Neural cell (in vitro differentiated cells): ENCODE measurements around the gene TNS1. TPM values are rescaled to one million over a fixed set of nuclear protein-coding genes. Genes with fewer than 3 reads are reported as not detected.

Source experiments
- H2AFZ ChIP-seq: fragments of 200-600, 300-800 bp; sonication (generic), shearing (Covaris generic); 2 replicates; pipeline ENCODE4 v1.6.0; 2014; ENCODE audit warnings: low read depth, mild to moderate bottlenecking, antibody characterized with exemption, low read length, moderate library complexity
- H3F3A ChIP-seq: fragments of 200-600 bp; shearing (Covaris generic); 2 replicates; pipeline ENCODE4 v1.6.1; 2016; ENCODE audit warnings: mild to moderate bottlenecking, moderate library complexity, mixed read lengths, antibody characterized with exemption, low read length; ENCODE audit not compliant: insufficient read depth, poor library complexity, severe bottlenecking
- H3K27ac ChIP-seq: fragments of 200-600, 300-800 bp; sonication (generic), shearing (Covaris generic); 2 replicates; pipeline ENCODE4 v1.5.1; 2014; ENCODE audit warnings: mild to moderate bottlenecking, low read length, moderate library complexity
- H3K27me3 ChIP-seq: fragments of 300-800, 200-600 bp; sonication (generic), shearing (Covaris generic); 2 replicates; pipeline ENCODE4 v1.6.0; 2014; ENCODE audit warnings: mild to moderate bottlenecking, low read depth, low read length, moderate library complexity; ENCODE audit not compliant: insufficient read depth
- H3K36me3 ChIP-seq: fragments of 300-800, 200-600 bp; sonication (generic), shearing (Covaris generic); 2 replicates; pipeline ENCODE4 v1.5.1; 2014; ENCODE audit warnings: mild to moderate bottlenecking, antibody characterized with exemption, low read length, moderate library complexity; ENCODE audit not compliant: insufficient read depth
- H3K4me2 ChIP-seq: fragments of 300-800, 200-600 bp; sonication (generic), shearing (Covaris generic); 2 replicates; pipeline ENCODE4 v1.6.0; 2014; ENCODE audit warnings: mild to moderate bottlenecking, low read length
- H3K4me3 ChIP-seq: fragments of 300-800, 200-600 bp; sonication (generic), shearing (Covaris generic); 2 replicates; pipeline ENCODE4 v1.5.1; 2014; ENCODE audit warnings: mild to moderate bottlenecking, low read length, moderate library complexity
- H3K79me2 ChIP-seq: fragments of 200-600 bp; shearing (Covaris generic); replicated peaks from 2 replicates; pipeline ENCODE4 v1.6.0; 2014; ENCODE audit warnings: mild to moderate bottlenecking, low read length, moderate library complexity; ENCODE audit not compliant: insufficient read depth
- H3K9ac ChIP-seq: fragments of 300-800, 200-600 bp; sonication (generic), shearing (Covaris generic); 2 replicates; pipeline ENCODE4 v1.6.1; 2016; ENCODE audit warnings: mild to moderate bottlenecking, low read length, mixed read lengths
- H3K9me2 ChIP-seq: fragments of 200-600 bp; shearing (Covaris generic); 2 replicates; pipeline ENCODE4 v1.6.1; 2016; ENCODE audit warnings: mild to moderate bottlenecking, low read length, mixed read lengths; ENCODE audit not compliant: insufficient read depth
- H3K9me3 ChIP-seq: fragments of 200-600, 300-800 bp; sonication (generic), shearing (Covaris generic); 2 replicates; pipeline ENCODE4 v1.6.1; 2016; ENCODE audit warnings: mild to moderate bottlenecking, mixed run types, low read length, moderate library complexity, mixed read lengths
- H4K20me1 ChIP-seq: fragments of 200-600 bp; shearing (Covaris generic); 2 replicates; pipeline ENCODE4 v1.6.1; 2016; ENCODE audit warnings: mild to moderate bottlenecking, mixed run types; ENCODE audit not compliant: insufficient read depth
- CTCF ChIP-seq: fragments of 450-650 bp; IDR thresholded peaks from 2 replicates; pipeline ENCODE4 v1.5.1; 2014; ENCODE audit warnings: antibody characterized with exemption, mild to moderate bottlenecking, moderate library complexity; ENCODE audit not compliant: poor library complexity, severe bottlenecking
- EP300 ChIP-seq: fragments of 450-650 bp; conservative IDR thresholded peaks from 2 replicates; pipeline ENCODE4 v1.6.1; 2014; ENCODE audit warnings: antibody characterized with exemption, mild to moderate bottlenecking, moderate library complexity; ENCODE audit not compliant: poor library complexity, severe bottlenecking
- EZH2 ChIP-seq: fragments of 200-600, 300-800 bp; shearing (Covaris generic), sonication (generic); IDR thresholded peaks from 2 replicates; pipeline ENCODE4 v1.6.1; 2014; ENCODE audit warnings: antibody characterized with exemption, low read length, borderline replicate concordance, mild to moderate bottlenecking; ENCODE audit not compliant: insufficient read depth, poor library complexity, severe bottlenecking
- MXI1 ChIP-seq: fragments of 450-650 bp; conservative IDR thresholded peaks from 2 replicates; pipeline ENCODE4 v1.6.1; 2014; ENCODE audit warnings: antibody characterized with exemption, mild to moderate bottlenecking; ENCODE audit not compliant: poor library complexity, severe bottlenecking
- POLR2AphosphoS5 ChIP-seq: IDR thresholded peaks from 2 replicates; pipeline ENCODE4 v1.6.1; 2012
- RAD21 ChIP-seq: fragments of 450-650 bp; conservative IDR thresholded peaks from 2 replicates; pipeline ENCODE4 v1.6.1; 2014; ENCODE audit warnings: antibody characterized with exemption, mild to moderate bottlenecking, moderate library complexity
- REST ChIP-seq: IDR thresholded peaks from 2 replicates; pipeline ENCODE4 v1.6.1; 2012; ENCODE audit warnings: borderline replicate concordance
- SMC3 ChIP-seq: fragments of 450-650 bp; conservative IDR thresholded peaks from 2 replicates; pipeline ENCODE4 v1.6.1; 2014; ENCODE audit warnings: antibody characterized with exemption, mild to moderate bottlenecking, moderate library complexity; ENCODE audit not compliant: poor library complexity
- TAF1 ChIP-seq: IDR thresholded peaks from 2 replicates; pipeline ENCODE4 v1.6.1; 2012; ENCODE audit warnings: low read depth
- polyA plus RNA-seq: library from polyadenylated mRNA; depleted of rRNA; stranded (reverse); fragments of >200 nt; gene quantifications from 2 replicates; pipeline ENCODE4 v1.2.3, GENCODE V29; 2014

Gene TNS1
- polyA plus RNA-seq, 1 donor from 2014 or later, result 1.5 TPM

GRCh38 chr2:217951091-217951490, 51.7 kb downstream of the TNS1 start:
- H2AFZ ChIP-seq, result no peak overlapping the region
- no peaks in the 10 kb centered on the region for H4K20me1 ChIP-seq
- H3K9me2 ChIP-seq, result no peaks in the 10 kb centered on the region
- no peaks in the 10 kb centered on the region for H3K79me2 ChIP-seq
- H3K4me3 ChIP-seq, result no peak overlapping the region
- H3K27me3 ChIP-seq, result no peaks in the 10 kb centered on the region
- no peak overlapping the region for H3K4me2 ChIP-seq
- no peaks in the 10 kb centered on the region for H3K36me3 ChIP-seq
- H3K9me3 ChIP-seq, result no peaks in the 10 kb centered on the region
- H3K9ac ChIP-seq, result no peak overlapping the region
- H3F3A ChIP-seq, result no peaks in the 10 kb centered on the region
- TF ChIP-seq REST, result no peak
- TF ChIP-seq SMC3, result no peak
- no peak for TF ChIP-seq RAD21
- no peak overlapping the region for H3K27ac ChIP-seq

- TF ChIP-seq RAD21 (no peak), EZH2 (no peak), MXI1 (no peak), CTCF (no peak), TAF1 (no peak), REST (no peak), EP300 (no peak), POLR2AphosphoS5 (no peak), SMC3 (no peak)
- no peaks in the 10 kb centered on the region for H3K79me2 ChIP-seq
- no peak overlapping the region for H3K9ac ChIP-seq
- no peaks in the 10 kb centered on the region for H3F3A ChIP-seq
- H2AFZ ChIP-seq, result no peak overlapping the region
- no peak overlapping the region for H3K27ac ChIP-seq
- H3K27me3 ChIP-seq, result no peaks in the 10 kb centered on the region
- H4K20me1 ChIP-seq, result no peaks in the 10 kb centered on the region
- no peak overlapping the region for H3K4me2 ChIP-seq
- no peaks in the 10 kb centered on the region for H3K36me3 ChIP-seq
- H3K9me2 ChIP-seq, result no peaks in the 10 kb centered on the region
- H3K4me3 ChIP-seq, result no peak overlapping the region
- H3K9me3 ChIP-seq, result no peaks in the 10 kb centered on the region
These were observed 52.4 kb downstream of the TNS1 start for GRCh38 chr2:217950401-217950871.
